DMS114 treated with DMSO at 0.1 percent for 48 hours (cell line): ENCODE data around the gene PRF1.
"Not testable (repeated sequence)": the region's sequence is repeated elsewhere in the genome, so short reads cannot be mapped to it uniquely, and the experiment has no call there.

Experiments used
- DNase-seq: peaks from one replicate; lab custom pipeline; 2025; ENCODE audit not compliant: unreplicated experiment; lab: John Stamatoyannopoulos, UW

PRF1 gene

DNA sequence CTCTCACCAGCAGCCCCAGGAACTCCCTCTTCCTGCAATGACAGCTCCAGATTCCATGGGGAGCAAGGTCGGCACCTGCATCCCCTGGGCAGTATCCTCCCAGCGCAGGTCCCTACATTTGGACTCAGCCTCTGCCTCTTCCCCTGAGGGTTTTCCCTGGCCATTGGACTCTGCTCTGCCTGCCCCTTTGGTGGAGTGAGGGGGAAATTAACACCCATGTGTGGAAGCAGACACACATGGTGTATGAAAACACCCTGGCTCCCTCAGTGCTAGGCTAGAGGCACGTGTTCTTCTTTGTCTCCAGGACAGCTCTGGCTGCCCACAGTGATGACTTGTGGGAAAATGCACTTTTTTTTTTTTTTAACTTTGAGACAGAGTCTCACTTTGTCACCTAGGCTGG lies 8.4 kb downstream of the PRF1 start:
- no peak for DNase-seq

DNA sequence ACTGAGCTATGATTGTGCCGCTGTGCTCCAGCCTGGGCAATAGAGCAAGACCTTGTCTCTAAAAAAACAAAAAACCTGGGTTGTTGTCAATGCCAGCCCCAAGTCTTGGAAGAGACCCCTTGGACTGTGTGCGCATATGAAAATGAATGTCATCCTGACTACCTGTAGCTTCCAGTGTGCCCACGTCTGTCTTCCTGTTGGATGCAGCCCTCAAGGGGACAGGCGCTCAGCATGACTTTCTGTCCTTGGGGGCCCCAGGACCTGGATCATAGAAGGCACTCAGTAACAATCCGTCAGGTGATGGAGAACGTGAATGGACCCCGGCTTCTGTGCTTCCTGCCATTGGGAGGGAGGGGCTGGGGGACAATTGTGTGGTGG lies 9.0 kb downstream of the PRF1 start:
- DNase-seq, result no peak

DNA sequence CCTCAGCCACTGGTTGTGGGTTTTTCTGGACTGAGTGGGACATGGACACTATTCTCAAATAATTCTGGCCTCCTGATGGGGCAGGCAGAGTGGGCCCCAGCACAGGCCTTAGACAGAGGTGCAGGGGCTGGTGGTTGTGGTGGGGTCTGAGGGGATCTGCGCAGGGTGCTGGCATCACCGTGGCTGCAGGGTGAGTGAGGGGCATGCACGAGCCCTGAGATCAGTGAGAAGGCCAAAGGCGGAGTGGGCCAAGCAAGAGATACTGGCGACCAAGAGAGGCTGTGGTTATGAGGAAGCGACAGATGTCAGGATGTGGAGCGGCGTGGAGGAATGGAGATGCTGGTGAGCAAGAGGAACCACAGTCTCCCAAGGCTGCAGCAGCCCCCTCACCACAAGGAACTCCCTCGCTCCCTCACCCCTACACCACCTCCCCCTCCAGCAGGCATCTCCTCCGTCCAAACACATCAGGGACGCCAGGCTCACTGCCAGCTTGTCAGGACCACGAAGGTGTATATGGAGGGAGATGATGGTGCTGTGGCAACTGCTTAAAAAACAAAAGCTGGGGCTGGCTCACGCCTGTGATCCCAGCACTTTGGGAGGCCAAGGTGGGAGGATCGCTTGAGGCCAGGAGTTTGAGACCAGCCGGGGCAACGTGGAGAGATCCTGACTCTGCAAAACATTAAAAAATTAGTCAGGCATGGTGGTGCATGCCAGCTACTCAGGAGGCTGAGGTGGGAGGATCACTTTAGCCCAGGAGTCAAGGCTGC lies 9.6 kb downstream of the PRF1 start:
- no peak for DNase-seq

DNA sequence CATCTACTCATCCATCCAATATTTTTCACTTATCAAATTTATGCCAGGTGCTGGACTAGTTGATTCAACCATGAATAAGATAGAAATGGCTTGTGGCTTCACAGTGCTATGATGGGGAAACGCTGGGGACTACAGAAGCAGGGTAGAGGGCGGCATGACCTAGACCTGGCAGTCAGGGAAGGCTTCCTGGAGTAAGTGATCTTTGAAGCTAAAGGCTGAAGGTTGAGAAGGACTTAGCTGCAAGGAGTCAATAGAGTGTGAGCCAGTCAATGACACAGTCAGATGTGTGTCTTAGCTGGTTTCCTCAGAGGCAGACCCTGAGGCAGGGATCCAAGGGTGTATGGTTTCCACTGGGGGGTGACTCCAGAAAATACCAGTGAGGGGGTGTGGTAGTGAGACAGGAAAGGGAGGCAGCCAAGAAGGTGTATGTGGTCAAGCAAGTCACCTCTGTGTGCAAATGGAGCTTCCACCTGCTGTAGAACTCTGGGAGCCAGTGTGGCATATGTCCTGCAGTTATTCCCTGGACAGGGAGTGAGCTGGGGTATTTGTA lies 10.3 kb downstream of the PRF1 start:
- no peak for DNase-seq

DNA sequence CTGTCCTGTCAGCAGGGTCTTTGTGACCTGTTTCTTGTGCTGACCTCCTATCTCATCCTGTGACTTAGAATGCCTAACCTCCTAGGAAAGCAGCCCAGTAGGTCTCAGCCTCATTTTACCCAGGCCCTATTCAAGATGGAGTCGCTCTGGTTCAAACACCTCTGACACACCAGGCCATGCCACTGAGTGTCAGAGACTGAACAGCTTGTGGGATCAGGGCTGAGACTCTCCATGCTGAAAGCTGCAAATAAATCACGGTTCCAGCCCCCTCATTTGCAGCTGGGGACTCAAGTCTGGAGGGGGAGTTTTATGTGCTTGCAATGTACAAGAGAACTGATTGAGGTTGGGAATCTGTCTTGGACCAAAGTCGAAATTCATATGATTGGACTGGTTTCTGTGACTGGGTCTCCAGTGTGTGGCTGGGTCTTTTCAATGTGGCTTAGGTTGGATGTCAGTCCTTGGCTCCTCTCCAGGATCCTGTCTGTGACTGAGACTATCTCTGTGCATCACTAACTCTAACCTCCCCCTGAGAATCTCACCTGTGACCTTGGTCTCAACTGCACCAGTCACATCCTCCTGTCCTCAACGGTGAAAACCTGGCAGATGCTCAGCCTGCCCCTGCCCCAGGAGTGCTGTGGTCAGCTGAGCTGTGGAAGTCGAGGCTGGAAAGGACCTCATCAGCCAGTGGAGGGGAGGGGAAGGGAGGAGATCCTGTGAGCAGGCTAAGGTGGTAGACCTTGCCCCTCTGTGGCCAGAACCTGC lies 11.7 kb downstream of the PRF1 start:
- no peak for DNase-seq

DNA sequence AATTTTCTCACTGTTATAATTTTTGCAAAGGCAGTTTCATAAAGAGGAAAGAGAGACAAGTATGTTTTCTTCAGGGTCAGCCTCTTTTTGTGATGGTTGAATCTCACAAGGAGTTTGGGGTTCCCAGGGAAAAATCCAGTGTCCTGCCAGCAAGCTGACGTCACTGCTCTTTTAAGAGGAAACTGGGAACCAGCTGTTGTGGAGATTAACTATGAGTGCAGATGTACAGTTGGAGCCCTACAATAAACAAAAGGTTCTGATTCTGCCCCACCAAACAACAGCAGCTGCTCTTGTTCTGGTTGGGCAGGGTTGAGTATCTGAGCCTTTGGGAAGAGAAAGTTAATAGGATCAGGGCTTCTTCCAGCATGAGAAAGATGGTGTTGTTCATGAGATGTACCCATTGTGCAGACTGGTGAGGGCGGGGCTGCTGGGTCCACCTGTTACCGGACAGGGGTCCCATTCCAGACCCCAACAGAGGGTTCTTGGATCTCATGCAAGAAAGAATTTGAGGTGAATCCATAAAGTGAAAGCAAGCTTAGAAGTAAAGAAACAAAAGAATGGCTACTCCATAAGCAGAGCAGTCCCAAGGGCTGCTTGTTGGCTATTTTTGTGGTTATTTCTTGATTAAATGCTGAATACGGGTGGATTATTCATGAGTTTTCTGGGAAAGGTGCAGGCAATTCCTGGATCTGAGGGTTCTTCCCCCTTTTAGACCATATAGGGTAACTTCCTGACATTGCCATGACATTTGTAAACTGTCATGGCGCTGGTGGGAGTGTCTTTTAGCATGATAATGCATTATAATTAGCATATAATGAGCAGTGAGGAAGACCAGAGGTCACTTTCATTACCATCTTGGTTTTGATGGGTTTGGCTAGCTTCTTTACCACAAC lies 12.5 kb downstream of the PRF1 start:
- no peak for DNase-seq

DNA sequence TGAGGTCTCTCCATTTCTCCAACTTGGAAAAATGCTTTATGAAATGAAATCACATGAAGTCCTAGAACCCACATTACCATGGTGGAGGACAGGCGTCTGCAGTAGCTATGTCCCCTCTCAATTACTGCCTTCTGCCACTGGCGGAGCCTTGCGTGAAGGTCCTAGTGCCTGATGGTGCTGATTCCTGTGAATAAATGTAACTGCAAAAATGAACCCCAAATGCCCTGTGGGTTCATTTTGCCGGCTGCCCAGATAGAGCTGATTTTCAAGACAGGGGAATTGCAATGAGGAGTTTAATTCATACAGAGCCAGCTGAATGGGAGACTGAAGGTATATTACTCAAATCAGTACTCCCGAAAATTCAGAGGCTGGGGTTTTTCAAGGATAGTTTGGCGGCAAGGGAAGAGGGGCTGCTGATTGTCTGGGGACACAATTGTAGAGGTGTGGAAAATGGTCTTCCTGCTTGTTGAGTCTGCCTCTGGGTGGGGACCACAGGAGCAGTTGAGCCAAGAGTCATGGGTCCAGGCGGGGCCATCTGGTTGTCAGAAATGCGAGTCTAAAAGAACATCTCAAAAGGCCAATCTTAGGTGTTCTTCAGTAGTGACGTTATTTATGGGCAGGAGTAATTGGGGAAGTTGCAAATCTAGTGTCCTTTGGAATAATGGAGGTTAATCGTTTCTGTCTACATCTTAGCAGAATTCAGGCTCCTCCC lies 13.5 kb downstream of the PRF1 start:
- no peak for DNase-seq

DNA sequence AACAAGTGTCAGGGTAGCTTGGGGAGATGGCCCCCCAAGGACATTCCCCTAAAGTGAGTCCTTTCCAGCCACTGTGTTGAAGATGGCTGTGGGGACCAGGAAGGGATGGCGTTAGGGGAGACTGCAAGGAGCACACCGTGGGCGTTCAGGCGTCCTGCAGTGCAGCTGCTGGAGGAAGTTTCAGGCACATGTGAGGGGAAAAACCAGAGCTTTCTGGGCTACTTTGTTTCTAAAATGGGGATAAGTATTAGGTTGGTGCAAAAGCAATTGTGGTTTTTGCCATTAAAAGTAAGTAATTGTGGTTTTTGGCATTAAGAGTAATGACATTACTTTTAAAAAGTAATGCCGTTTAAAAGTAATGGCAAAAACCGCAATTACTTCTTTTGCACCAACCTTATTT lies 14.3 kb downstream of the PRF1 start:
- no peak for DNase-seq

DNA sequence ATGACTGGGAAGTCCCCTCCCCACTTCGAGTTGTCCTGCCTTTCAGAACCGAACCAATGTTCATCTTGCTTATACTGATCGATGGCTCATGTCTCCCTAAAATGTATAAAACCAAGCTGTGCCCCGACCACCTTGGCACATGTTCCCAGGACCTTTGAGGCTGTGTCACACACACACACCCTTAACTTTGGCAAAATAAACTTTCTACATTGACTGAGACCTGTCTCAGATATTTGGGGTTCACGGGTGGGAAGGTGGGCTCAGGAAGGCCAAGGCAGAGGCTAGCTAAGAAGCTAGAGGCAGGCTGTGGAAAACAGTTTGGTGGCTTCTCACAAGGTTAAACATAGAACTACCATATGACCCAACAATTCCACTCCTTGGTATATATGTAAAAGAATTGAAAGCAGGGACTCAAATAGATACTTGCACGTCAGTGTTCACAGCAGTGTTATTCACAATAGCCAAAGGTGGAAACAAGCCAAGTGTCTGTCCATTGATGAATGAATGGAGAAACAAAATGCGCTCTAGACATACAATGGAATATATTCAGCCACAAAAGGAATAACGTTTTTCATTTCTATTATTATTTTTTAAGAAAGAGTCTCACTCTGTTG lies 15.4 kb downstream of the PRF1 start:
- DNase-seq, result no peak

DNA sequence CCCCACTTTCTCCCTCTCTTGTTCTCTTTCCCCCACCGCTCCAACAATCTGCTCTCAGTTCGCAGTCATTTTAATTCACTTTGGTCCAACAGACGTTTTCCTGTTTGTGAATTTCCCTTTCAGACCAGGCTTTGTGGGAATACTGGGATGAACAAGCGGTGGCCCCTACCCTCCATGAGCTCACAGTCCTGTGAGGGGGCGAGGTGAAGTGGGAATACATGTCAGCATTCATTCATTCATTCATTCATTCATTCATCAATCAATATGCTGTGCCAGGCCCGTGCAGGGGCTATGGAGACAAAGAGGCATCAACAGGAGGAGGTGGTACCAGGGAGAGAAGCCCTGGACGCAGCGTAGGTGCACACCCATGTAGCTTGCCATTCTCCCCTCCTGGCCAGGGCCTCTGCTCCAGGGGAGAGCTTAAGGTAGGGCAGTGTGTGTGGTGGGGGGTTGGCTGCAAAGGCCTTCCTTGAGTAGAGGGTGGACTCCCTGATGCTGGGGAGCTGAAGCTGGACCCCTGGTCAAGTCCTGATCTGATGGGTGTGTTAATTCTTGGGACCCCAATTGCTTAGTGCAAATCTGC lies 16.1 kb downstream of the PRF1 start:
- no peak for DNase-seq

DNA sequence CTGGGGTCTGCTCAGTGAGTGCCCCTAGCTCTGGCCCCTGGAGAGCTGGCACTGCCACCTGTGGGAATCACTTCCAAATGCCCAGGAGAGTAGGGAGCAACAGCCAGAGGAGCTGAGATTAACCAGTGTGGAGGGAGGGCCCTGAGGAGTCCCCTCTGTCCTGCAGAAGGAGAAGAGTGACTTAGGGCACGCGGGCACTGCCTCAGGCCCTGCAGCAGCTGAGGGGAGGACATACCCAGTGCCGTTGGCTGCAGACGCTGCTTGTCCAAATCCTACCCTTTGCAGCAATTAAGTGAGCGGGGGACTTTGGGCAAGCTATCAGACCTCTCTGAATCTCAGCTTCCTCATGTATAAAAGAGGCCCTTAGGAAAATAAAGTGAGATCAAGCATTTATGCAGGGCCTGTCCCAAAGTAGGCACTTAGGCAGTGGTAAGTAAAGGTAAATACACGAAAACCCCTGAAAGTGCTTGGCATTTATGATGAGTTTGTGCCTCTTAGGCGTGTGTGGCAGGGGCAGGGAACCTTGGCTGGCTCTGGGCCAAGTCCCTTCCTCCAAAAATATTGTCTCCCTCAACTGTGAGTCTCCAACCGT lies 16.9 kb downstream of the PRF1 start:
- no peak for DNase-seq

DNA sequence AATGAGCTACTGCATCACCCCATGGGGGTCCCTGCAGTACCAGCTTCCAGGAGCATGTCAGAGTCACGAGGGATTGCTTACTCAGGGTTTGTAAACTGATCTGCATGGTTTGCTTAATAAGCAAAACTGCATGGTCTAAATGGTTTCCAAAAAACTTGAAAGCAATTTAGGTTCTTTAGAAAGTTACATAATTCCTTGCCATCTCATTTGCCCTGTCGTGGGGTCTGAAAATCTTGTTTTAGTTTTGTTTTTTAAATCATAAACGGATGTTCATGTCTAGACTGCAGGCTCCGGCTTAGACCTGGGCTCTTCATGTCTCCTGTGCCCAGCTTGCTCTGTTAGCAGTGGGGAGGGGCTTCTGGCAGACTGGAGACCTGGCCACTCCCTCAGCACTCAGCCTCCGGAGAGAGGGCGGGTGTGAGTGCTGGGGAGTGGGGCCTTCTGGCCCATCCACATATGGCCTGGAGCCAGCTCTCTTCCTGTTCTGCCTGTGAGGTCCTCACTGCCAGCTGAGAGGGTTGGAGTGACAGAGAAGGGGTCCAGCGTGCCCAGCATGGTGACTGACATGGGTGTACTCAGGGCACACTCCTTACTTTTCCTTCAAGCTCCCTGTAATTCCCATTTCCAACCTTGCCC lies 17.5 kb downstream of the PRF1 start:
- DNase-seq, result no peak

DNA sequence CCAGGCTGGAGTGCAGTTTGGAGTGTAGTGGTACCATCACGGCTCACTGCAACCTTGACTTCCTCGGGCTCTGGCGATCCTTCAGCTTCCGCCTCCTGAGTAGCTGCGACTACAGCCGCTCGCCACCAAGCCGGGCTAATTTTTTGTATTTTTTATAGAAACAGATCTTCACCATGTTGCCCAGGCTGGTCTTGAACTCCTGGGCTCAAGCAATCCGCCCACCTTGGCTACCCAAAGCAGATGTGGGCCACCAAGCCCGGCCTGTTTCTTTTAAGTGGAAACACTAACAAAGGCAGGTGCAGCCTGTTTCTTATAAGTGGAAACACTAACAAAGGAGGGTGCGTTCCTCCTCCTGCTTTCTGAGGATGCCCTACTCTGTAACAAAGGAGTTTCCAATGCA lies 18.2 kb downstream of the PRF1 start:
- no peak for DNase-seq

DNA sequence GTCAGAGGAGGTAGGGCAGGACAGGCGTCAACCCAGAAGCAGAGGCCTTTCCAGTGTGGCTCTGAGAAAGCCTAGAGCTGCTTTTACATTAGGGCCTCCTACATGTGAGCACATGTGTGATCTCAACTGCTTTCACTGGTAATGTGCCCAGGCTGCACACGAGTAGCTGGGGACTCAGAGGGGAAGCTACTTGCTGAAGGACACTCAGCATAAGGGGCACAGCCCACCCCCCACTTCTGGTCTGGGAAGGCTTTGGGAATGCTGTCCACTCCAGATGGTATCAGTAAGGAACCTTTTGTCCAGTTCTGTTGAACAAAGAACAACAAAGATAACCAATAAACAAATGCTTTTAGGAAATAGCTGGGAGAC lies 18.9 kb downstream of the PRF1 start:
- DNase-seq, result no peak

DNA sequence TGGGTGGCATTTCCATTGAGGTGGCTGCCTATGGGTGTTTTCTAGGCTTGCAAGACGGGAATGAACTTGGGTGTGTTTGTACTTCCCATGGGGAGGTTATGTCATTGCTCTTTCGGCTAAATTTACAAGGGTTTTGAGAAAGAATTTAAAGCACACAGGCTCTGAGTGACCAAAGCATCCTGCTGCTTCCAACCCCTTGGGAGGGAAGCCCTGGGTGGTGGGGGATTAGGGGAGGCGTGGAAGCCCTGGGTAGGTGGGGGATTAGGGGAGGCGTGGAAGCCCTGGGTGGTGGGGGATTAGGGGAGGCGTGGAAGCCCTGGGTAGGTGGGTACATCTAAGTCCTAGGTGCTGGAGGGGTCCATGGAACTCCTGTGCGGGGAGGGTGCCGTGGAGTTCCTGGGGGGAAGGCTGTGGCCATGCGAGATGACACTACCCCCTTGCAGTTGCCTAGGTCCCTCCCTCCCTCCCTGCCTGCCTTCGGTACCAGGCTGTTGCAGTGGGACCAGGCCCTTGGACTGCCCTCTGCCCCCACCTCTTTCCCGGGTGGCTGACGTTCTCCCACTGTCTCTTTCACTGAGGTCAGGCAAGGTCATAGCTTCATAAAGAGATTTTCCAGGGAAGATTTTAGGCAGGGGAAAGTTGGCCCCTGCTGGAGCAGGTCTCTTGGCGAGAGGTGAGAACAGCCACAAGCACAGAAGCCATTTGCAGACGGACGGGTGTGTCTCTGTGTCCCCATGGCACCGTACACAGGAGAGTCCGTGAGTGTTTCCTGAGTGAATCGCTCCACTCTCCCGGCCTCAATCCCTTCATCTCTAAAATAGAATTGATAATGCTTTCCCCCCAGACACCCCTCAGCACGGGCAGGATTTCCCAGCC lies 19.5 kb downstream of the PRF1 start:
- no peak for DNase-seq

DNA sequence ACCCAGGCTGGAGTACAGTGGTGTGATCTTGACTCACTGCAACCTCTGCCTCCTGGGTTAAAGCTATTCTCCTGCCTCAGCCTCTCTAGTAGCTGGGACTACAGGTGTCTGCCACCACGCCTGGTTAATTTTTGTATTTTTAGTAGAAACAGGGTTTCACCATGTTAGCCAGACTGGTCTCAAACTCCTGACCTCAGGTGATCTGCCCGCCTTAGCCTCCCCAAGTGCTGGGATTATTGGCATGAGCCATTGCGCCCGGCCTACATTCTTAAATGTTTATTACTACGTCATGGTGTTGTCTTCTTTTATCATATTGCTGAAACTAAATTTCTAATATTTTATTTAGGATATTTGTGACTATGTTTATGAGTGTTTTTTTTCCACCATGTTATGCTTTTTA lies 21.4 kb downstream of the PRF1 start:
- not testable (repeated sequence) for DNase-seq

DNA sequence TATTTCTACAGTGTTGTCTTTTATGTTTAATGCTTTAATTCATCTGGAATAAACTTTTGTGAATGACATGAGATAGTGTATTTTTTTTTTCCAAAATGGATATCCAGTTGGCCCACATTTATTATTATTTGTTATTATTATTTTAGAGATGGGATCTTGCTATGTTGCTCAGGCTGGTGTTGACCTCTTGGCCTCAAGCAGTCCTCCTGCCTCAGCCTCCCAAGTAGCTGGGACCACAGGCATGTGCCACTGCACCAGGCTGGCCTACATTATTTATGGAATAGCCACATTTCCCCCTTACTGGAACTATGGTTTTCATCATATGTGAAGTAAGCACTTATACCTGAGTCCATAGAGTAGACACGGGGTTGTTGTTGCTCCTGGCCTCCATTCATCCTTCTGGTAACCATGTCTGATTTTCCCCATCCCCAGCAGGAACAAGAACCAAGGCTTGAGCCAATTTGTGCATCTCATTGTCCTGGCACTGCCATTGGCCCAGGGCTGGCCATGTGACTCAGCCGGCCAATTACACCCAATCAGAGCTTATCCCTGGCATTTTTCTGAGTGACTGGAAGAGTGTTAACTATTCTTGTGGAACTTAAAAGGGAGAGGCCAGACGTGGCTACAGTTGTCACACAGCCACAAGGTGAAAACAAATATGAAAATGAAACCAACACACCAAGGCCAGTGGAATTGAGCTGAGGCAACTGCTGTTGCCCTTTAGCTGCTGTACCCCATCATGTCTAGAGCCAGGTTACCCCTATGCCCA lies 23.1 kb downstream of the PRF1 start:
- no peak for DNase-seq
